HEK293 (cell line): ENCODE data around the gene IL4R.

Source experiments
- BCL11A ChIP-seq: fragments of 450-650 bp; formaldehyde crosslinking; IDR thresholded peaks from 2 replicates; pipeline ENCODE4 v1.5.1; 2016; ENCODE audit warnings: low read depth, missing biosample characterization, missing genetic modification characterization
- EGR2 ChIP-seq: fragments of 450-650 bp; formaldehyde crosslinking; IDR thresholded peaks from 2 replicates; pipeline ENCODE4 v1.5.1; 2016; ENCODE audit warnings: low read depth, missing biosample characterization, missing genetic modification characterization
- FEZF1 ChIP-seq: fragments of 450-650 bp; formaldehyde crosslinking; IDR thresholded peaks from 2 replicates; pipeline ENCODE4 v1.5.1; 2016; ENCODE audit warnings: missing biosample characterization, missing genetic modification characterization
- GLIS1 ChIP-seq: fragments of 450-650 bp; formaldehyde crosslinking; IDR thresholded peaks from 2 replicates; pipeline ENCODE4 v1.5.1; 2016; ENCODE audit warnings: missing biosample characterization, missing genetic modification characterization
- KLF1 ChIP-seq: fragments of 450-650 bp; formaldehyde crosslinking; IDR thresholded peaks from 2 replicates; pipeline ENCODE4 v1.5.1; 2016; ENCODE audit warnings: missing biosample characterization, missing genetic modification characterization
- KLF16 ChIP-seq: fragments of 450-650 bp; formaldehyde crosslinking; IDR thresholded peaks from 2 replicates; pipeline ENCODE4 v1.5.1; 2017; ENCODE audit warnings: missing biosample characterization, missing genetic modification characterization
- MYNN ChIP-seq: fragments of 450-650 bp; formaldehyde crosslinking; IDR thresholded peaks from 2 replicates; pipeline ENCODE4 v1.5.1; 2016; ENCODE audit warnings: missing biosample characterization, missing genetic modification characterization, borderline replicate concordance
- MZF1 ChIP-seq: fragments of 450-650 bp; formaldehyde crosslinking; IDR thresholded peaks from 2 replicates; pipeline ENCODE4 v1.5.1; 2017; ENCODE audit warnings: missing biosample characterization, missing genetic modification characterization, borderline replicate concordance
- SP3 ChIP-seq: fragments of 450-650 bp; formaldehyde crosslinking; IDR thresholded peaks from 2 replicates; pipeline ENCODE4 v1.5.1; 2016; ENCODE audit warnings: missing biosample characterization, missing genetic modification characterization
- WT1 ChIP-seq: fragments of 450-650 bp; formaldehyde crosslinking; IDR thresholded peaks from 2 replicates; pipeline ENCODE4 v1.5.1; 2016; ENCODE audit warnings: missing biosample characterization, missing genetic modification characterization
- ZBTB20 ChIP-seq: fragments of 450-650 bp; formaldehyde crosslinking; IDR thresholded peaks from 2 replicates; pipeline ENCODE4 v1.5.1; 2016; ENCODE audit warnings: missing biosample characterization, missing genetic modification characterization
- ZFP37 ChIP-seq: fragments of 450-650 bp; formaldehyde crosslinking; IDR thresholded peaks from 2 replicates; pipeline ENCODE4 v1.5.1; 2016; ENCODE audit warnings: missing biosample characterization, missing genetic modification characterization
- ZFP41 ChIP-seq: fragments of 450-650 bp; formaldehyde crosslinking; IDR thresholded peaks from 2 replicates; pipeline ENCODE4 v1.5.1; 2016; ENCODE audit warnings: missing biosample characterization, missing genetic modification characterization, borderline replicate concordance
- ZNF133 ChIP-seq: fragments of 450-650 bp; formaldehyde crosslinking; IDR thresholded peaks from 2 replicates; pipeline ENCODE4 v1.5.1; 2016; ENCODE audit warnings: missing biosample characterization, missing genetic modification characterization
- ZNF140 ChIP-seq: fragments of 450-650 bp; formaldehyde crosslinking; IDR thresholded peaks from 2 replicates; pipeline ENCODE4 v1.5.1; 2016; ENCODE audit warnings: missing biosample characterization, missing genetic modification characterization
- ZNF146 ChIP-seq: fragments of 450-650 bp; formaldehyde crosslinking; IDR thresholded peaks from 2 replicates; pipeline ENCODE4 v1.5.1; 2016; ENCODE audit warnings: missing biosample characterization, missing genetic modification characterization
- ZNF184 ChIP-seq: fragments of 450-650 bp; IDR thresholded peaks from 2 replicates; pipeline ENCODE4 v1.5.1; 2018; ENCODE audit warnings: missing biosample characterization, mild to moderate bottlenecking, missing genetic modification characterization
- ZNF2 ChIP-seq: fragments of 450-650 bp; formaldehyde crosslinking; IDR thresholded peaks from 2 replicates; pipeline ENCODE4 v1.5.1; 2016; ENCODE audit warnings: missing biosample characterization, missing genetic modification characterization
- ZNF202 ChIP-seq: fragments of 450-650 bp; formaldehyde crosslinking; IDR thresholded peaks from 2 replicates; pipeline ENCODE4 v1.5.1; 2016; ENCODE audit warnings: missing biosample characterization, missing genetic modification characterization, borderline replicate concordance
- ZNF223 ChIP-seq: fragments of 450-650 bp; formaldehyde crosslinking; IDR thresholded peaks from 2 replicates; pipeline ENCODE4 v1.5.1; 2016; ENCODE audit warnings: missing biosample characterization, missing genetic modification characterization
- ZNF292 ChIP-seq: fragments of 450-650 bp; formaldehyde crosslinking; IDR thresholded peaks from 2 replicates; pipeline ENCODE4 v1.5.1; 2016; ENCODE audit warnings: low read depth, missing biosample characterization, missing genetic modification characterization, borderline replicate concordance
- ZNF335 ChIP-seq: fragments of 450-650 bp; formaldehyde crosslinking; conservative IDR thresholded peaks from 2 replicates; pipeline ENCODE4 v1.5.1; 2016; ENCODE audit warnings: missing biosample characterization, missing genetic modification characterization
- ZNF555 ChIP-seq: fragments of 450-650 bp; formaldehyde crosslinking; conservative IDR thresholded peaks from 2 replicates; pipeline ENCODE4 v1.5.1; 2017; ENCODE audit warnings: missing biosample characterization, mild to moderate bottlenecking, missing genetic modification characterization, inconsistent platforms
- ZNF561 ChIP-seq: fragments of 450-650 bp; IDR thresholded peaks from 2 replicates; pipeline ENCODE4 v1.5.1; 2018; ENCODE audit warnings: missing biosample characterization, missing genetic modification characterization, borderline replicate concordance
- ZNF701 ChIP-seq: fragments of 450-650 bp; formaldehyde crosslinking; IDR thresholded peaks from 2 replicates; pipeline ENCODE4 v1.5.1; 2016; ENCODE audit warnings: missing biosample characterization, missing genetic modification characterization
- TF ChIP-seq, protein P1 (sequence below): sonication (generic); formaldehyde crosslinking; IDR thresholded peaks from 2 replicates; pipeline ENCODE4 v1.8.1; 2022; ENCODE audit warnings: mild to moderate bottlenecking, moderate library complexity, missing genetic modification reagents
- TF ChIP-seq, protein P2 (sequence below): fragments of 450-650 bp; formaldehyde crosslinking; IDR thresholded peaks from 2 replicates; pipeline ENCODE4 v1.5.1; 2016; ENCODE audit warnings: missing biosample characterization, missing genetic modification characterization, borderline replicate concordance
- TF ChIP-seq, protein P3 (sequence below): fragments of 450-650 bp; formaldehyde crosslinking; IDR thresholded peaks from 2 replicates; pipeline ENCODE4 v1.5.1; 2016; ENCODE audit warnings: missing biosample characterization, missing genetic modification characterization
- TF ChIP-seq, protein P4 (sequence below): fragments of 450-650 bp; formaldehyde crosslinking; IDR thresholded peaks from 2 replicates; pipeline ENCODE4 v1.5.1; 2016; ENCODE audit warnings: missing biosample characterization, missing genetic modification characterization
- TF ChIP-seq, protein P5 (sequence below): IDR thresholded peaks from 2 replicates; pipeline ENCODE4 v1.6.1; 2011; ENCODE audit warnings: mild to moderate bottlenecking, low read depth, low read length, borderline replicate concordance

Gene IL4R

DNA sequence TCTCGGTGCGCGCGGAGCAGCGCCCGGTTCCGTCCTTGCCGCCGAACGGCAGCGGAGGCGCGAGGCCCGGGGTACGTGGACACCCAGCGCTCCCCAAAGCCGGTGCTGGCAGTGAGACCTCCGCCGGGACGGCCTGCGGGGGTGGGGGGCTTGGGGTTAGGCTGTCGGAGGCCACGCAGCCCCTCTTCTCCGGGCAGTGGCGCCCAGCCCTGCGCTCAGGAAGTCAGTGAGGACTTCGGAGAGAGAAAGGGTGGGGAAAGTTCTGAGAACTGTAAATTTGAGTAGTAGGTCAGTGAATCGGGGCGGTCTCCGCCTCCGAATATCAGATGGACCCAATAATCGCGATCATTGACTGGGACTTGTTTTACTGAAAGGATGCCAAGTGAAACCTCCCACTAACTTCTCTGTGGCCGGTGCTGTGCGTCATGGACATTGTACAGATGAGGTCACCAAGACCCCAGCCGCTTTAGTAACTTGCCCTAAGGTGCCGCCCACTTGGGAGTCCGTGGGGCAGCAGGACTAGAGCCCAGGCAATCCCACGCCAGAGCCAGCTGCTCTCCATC lies 468 bp downstream of the IL4R start (continued):
- TF ChIP-seq, protein P1, sequence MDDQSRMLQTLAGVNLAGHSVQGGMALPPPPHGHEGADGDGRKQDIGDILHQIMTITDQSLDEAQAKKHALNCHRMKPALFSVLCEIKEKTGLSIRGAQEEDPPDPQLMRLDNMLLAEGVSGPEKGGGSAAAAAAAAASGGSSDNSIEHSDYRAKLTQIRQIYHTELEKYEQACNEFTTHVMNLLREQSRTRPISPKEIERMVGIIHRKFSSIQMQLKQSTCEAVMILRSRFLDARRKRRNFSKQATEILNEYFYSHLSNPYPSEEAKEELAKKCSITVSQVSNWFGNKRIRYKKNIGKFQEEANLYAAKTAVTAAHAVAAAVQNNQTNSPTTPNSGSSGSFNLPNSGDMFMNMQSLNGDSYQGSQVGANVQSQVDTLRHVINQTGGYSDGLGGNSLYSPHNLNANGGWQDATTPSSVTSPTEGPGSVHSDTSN (CRISPR knock-in tag), result no peak
- TF ChIP-seq ZNF335 (tag by site-specific recombination) (peak; percentile 49), KLF1 (no peak), ZNF140 (tag by site-specific recombination) (no peak), ZFP41 (no peak), FEZF1 (tag by site-specific recombination) (no peak), MYNN (tag by site-specific recombination) (no peak), ZNF184 (no peak), BCL11A (no peak), ZNF2 (tag by site-specific recombination) (0 out of 2 replicates have a peak, but pooled peaks have one; percentile 14), WT1 (tag by site-specific recombination) (no peak), ZNF146 (no peak), ZNF701 (tag by site-specific recombination) (no peak), ZFP37 (tag by site-specific recombination) (no peak), ZNF561 (tag by site-specific recombination) (no peak), GLIS1 (tag by site-specific recombination) (peak; percentile 56; the same call in 1 of the 2 replicates), ZNF202 (tag by site-specific recombination) (no peak), ZNF292 (no peak), EGR2 (tag by site-specific recombination) (peak; percentile 76), ZNF223 (tag by site-specific recombination) (no peak), SP3 (tag by site-specific recombination) (0 out of 2 replicates have a peak, but pooled peaks have one; percentile 16), MZF1 (tag by site-specific recombination) (no peak), ZNF555 (tag by site-specific recombination) (no peak), ZNF133 (tag by site-specific recombination) (no peak), KLF16 (tag by site-specific recombination) (no peak), ZBTB20 (tag by site-specific recombination) (peak; percentile 63; the same call in 1 of the 2 replicates)
- TF ChIP-seq, protein P2, sequence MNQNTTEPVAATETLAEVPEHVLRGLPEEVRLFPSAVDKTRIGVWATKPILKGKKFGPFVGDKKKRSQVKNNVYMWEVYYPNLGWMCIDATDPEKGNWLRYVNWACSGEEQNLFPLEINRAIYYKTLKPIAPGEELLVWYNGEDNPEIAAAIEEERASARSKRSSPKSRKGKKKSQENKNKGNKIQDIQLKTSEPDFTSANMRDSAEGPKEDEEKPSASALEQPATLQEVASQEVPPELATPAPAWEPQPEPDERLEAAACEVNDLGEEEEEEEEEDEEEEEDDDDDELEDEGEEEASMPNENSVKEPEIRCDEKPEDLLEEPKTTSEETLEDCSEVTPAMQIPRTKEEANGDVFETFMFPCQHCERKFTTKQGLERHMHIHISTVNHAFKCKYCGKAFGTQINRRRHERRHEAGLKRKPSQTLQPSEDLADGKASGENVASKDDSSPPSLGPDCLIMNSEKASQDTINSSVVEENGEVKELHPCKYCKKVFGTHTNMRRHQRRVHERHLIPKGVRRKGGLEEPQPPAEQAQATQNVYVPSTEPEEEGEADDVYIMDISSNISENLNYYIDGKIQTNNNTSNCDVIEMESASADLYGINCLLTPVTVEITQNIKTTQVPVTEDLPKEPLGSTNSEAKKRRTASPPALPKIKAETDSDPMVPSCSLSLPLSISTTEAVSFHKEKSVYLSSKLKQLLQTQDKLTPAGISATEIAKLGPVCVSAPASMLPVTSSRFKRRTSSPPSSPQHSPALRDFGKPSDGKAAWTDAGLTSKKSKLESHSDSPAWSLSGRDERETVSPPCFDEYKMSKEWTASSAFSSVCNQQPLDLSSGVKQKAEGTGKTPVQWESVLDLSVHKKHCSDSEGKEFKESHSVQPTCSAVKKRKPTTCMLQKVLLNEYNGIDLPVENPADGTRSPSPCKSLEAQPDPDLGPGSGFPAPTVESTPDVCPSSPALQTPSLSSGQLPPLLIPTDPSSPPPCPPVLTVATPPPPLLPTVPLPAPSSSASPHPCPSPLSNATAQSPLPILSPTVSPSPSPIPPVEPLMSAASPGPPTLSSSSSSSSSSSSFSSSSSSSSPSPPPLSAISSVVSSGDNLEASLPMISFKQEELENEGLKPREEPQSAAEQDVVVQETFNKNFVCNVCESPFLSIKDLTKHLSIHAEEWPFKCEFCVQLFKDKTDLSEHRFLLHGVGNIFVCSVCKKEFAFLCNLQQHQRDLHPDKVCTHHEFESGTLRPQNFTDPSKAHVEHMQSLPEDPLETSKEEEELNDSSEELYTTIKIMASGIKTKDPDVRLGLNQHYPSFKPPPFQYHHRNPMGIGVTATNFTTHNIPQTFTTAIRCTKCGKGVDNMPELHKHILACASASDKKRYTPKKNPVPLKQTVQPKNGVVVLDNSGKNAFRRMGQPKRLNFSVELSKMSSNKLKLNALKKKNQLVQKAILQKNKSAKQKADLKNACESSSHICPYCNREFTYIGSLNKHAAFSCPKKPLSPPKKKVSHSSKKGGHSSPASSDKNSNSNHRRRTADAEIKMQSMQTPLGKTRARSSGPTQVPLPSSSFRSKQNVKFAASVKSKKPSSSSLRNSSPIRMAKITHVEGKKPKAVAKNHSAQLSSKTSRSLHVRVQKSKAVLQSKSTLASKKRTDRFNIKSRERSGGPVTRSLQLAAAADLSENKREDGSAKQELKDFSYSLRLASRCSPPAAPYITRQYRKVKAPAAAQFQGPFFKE (tag by site-specific recombination), result no peak
- TF ChIP-seq, protein P3, sequence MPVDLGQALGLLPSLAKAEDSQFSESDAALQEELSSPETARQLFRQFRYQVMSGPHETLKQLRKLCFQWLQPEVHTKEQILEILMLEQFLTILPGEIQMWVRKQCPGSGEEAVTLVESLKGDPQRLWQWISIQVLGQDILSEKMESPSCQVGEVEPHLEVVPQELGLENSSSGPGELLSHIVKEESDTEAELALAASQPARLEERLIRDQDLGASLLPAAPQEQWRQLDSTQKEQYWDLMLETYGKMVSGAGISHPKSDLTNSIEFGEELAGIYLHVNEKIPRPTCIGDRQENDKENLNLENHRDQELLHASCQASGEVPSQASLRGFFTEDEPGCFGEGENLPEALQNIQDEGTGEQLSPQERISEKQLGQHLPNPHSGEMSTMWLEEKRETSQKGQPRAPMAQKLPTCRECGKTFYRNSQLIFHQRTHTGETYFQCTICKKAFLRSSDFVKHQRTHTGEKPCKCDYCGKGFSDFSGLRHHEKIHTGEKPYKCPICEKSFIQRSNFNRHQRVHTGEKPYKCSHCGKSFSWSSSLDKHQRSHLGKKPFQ, result no peak
- TF ChIP-seq, protein P4, sequence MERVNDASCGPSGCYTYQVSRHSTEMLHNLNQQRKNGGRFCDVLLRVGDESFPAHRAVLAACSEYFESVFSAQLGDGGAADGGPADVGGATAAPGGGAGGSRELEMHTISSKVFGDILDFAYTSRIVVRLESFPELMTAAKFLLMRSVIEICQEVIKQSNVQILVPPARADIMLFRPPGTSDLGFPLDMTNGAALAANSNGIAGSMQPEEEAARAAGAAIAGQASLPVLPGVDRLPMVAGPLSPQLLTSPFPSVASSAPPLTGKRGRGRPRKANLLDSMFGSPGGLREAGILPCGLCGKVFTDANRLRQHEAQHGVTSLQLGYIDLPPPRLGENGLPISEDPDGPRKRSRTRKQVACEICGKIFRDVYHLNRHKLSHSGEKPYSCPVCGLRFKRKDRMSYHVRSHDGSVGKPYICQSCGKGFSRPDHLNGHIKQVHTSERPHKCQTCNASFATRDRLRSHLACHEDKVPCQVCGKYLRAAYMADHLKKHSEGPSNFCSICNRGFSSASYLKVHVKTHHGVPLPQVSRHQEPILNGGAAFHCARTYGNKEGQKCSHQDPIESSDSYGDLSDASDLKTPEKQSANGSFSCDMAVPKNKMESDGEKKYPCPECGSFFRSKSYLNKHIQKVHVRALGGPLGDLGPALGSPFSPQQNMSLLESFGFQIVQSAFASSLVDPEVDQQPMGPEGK (tag by site-specific recombination), result peak; percentile 68
- TF ChIP-seq, protein P5, sequence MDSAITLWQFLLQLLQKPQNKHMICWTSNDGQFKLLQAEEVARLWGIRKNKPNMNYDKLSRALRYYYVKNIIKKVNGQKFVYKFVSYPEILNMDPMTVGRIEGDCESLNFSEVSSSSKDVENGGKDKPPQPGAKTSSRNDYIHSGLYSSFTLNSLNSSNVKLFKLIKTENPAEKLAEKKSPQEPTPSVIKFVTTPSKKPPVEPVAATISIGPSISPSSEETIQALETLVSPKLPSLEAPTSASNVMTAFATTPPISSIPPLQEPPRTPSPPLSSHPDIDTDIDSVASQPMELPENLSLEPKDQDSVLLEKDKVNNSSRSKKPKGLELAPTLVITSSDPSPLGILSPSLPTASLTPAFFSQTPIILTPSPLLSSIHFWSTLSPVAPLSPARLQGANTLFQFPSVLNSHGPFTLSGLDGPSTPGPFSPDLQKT, result no peak
